ENCODE results near the gene MYL12B.

Gene MYL12B

DNA sequence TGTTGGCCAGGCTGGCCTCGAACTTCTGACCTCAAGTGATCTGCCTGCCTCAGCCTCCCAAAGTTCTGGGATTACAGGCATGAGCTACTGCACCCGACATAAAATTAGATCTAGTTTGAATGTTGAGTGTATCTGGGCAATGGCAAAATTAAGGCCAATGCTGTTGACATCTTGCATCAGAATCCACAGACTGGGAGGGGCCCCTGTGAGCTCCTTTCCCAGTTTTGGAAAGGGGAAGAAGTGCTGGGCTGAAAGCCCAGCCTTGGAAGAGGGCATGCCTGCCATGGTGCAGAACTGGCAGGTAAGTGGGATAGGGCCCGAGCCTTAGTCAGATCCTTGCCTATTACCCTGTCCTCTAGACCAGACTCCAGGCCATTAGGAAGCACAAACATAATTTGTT is 37.7 kb upstream of the MYL12B start:
- DNase-seq (ENCODE audit: low spot score) = no peak

GRCh38 chr18:3225588-3225987 is 36.3 kb upstream of the MYL12B start:
- in situ Hi-C loops (cut with MboI; ENCODE audit: low pct_unique_long_range_greater_than_20kb, low sequenced_read_pairs, unreplicated experiment) = no loop called here
- DNase-seq (ENCODE audit: low spot score) = no peak
- TF ChIP-seq, protein P1, sequence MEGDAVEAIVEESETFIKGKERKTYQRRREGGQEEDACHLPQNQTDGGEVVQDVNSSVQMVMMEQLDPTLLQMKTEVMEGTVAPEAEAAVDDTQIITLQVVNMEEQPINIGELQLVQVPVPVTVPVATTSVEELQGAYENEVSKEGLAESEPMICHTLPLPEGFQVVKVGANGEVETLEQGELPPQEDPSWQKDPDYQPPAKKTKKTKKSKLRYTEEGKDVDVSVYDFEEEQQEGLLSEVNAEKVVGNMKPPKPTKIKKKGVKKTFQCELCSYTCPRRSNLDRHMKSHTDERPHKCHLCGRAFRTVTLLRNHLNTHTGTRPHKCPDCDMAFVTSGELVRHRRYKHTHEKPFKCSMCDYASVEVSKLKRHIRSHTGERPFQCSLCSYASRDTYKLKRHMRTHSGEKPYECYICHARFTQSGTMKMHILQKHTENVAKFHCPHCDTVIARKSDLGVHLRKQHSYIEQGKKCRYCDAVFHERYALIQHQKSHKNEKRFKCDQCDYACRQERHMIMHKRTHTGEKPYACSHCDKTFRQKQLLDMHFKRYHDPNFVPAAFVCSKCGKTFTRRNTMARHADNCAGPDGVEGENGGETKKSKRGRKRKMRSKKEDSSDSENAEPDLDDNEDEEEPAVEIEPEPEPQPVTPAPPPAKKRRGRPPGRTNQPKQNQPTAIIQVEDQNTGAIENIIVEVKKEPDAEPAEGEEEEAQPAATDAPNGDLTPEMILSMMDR (IDR thresholded peaks at IDR 0.05; ENCODE audit: extremely low read depth, insufficient read depth, missing control alignments) = no peak

More for the DNA sequence above, 37.7 kb upstream of the MYL12B start:
- in situ Hi-C loops (cut with MboI; ENCODE audit: low pct_unique_long_range_greater_than_20kb, low sequenced_read_pairs, unreplicated experiment) = no loop called here
- TF ChIP-seq, protein P1 (IDR thresholded peaks at IDR 0.05; ENCODE audit: extremely low read depth, insufficient read depth, missing control alignments) = no peak

DNA sequence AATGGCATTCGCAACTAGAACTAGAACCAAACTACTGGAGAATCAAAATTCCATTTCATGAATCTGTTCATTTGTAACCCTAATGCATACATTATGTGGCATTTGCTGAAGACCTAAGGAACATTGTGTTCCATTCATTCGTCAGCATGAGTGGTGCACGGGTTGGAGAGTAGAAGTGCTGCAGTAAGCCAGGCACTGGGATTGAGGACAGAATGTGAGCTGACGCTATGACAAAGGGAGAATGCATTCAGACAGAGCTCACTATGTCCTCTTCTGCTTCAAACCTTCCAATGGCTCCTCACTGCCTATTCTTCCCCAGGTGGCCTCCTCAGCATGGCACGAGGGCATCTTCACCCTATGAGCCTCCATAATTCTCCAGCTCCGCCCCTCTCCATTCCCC is 35.9 kb upstream of the MYL12B start:
- TF ChIP-seq, protein P1 (IDR thresholded peaks at IDR 0.05; ENCODE audit: extremely low read depth, insufficient read depth, missing control alignments) = no peak
- no peak for DNase-seq (ENCODE audit: low spot score)
- in situ Hi-C loops (cut with MboI; ENCODE audit: low pct_unique_long_range_greater_than_20kb, low sequenced_read_pairs, unreplicated experiment) = no loop called here

DNA sequence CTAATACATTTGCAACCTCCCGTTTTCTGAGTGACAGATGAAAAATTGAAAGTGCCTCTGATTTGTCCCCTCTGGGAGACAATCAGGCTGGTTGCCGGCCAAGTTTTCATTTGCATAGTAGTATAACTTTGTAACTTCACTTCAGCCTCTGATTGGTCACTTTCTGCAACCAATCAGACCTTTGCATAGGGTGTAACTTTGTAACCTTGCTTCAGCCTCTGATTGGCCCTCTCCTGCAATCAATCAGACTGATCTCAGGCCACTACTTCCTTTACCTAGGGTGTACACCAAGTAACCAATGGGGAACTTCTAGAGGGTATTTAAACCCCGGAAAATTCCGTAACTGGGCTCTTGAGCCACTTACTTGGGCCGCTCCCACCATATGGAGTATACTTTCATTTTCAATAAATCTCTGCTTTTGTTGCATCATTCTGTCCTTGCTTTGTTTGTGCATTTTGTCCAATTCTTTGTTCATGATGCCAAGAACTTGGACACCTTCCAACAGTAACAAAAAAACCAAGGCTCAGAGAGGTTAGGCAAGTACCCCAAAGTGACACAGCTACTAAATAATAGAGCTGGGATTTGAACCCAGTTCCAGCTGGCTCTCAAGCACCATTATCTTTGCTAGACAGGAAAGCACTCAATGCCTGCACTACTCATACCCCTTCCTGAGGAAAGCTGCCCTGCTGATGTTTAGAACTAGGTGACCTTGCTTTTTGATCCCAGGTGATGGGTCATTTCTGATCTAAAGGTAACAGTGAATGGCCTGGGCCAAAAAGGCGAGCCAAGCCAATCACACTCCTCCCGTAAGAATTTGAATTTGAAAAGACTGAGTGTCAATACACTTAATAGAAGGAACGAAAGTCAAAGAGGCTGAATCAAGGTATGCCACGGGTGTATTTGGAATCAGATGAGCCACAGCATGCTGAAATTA is 31.3 kb upstream of the MYL12B start:
- TF ChIP-seq, protein P1 (IDR thresholded peaks at IDR 0.05; ENCODE audit: extremely low read depth, insufficient read depth, missing control alignments) = no peak
- no peak for DNase-seq (ENCODE audit: low spot score)
- in situ Hi-C loops (cut with MboI; ENCODE audit: low pct_unique_long_range_greater_than_20kb, low sequenced_read_pairs, unreplicated experiment) = no loop called here

DNA sequence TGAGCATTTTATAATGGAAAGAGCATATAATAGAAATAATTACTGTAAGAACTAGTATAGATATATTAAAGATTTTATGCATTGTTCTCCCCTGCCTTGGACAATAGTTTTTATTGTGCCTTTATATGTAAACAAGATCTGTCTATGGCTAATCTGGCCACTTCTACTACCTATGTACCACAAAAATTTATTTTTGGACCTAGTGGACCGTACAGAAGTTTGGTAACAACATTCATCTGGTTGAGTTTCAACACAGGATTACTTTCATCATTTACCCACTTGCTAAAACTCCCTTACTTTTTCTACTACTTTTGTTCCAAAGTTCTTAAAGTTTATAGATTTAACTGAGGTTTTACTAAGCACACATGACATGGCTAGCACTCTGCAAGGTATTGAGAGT is 28.9 kb upstream of the MYL12B start:
- TF ChIP-seq, protein P1 (IDR thresholded peaks at IDR 0.05; ENCODE audit: extremely low read depth, insufficient read depth, missing control alignments) = no peak
- DNase-seq (ENCODE audit: low spot score) = no peak
- in situ Hi-C loops (cut with MboI; ENCODE audit: low pct_unique_long_range_greater_than_20kb, low sequenced_read_pairs, unreplicated experiment) = no loop called here

GRCh38 chr18:3233433-3234168 is 28.3 kb upstream of the MYL12B start:
- in situ Hi-C loops (cut with MboI; ENCODE audit: low pct_unique_long_range_greater_than_20kb, low sequenced_read_pairs, unreplicated experiment) = no loop called here
- DNase-seq (ENCODE audit: low spot score) = no peak
- TF ChIP-seq, protein P1 (IDR thresholded peaks at IDR 0.05; ENCODE audit: extremely low read depth, insufficient read depth, missing control alignments) = no peak

Data from GM13977 (cell line).